Keratinocyte (primary cell): ENCODE data around the gene TTC24. TPM values are rescaled to one million over a fixed set of nuclear protein-coding genes. Genes with fewer than 3 reads are reported as not detected.
A peak's percentile ranks its signal among the peaks of the same experiment; 100 is the strongest.
"Not testable (repeated sequence)": the region's sequence is repeated elsewhere in the genome, so short reads cannot be mapped to it uniquely, and the experiment has no call there.

Experiments
- DNase-seq: peaks from one replicate; pipeline ENCODE4 v3.0.0-alpha.2; 2011; ENCODE audit warnings: low read depth, missing footprints, low spot score
- FAIRE-seq: peaks from 2 replicates; lab custom pipeline; 2011; peaks lifted over from hg19 to GRCh38; lab: Jason Lieb, UNC
- H2AFZ ChIP-seq: 2 replicates; pipeline ENCODE4 v1.6.0; 2012; ENCODE audit warnings: low read length, control low read depth, inconsistent platforms; ENCODE audit not compliant: control insufficient read depth
- H3K27ac ChIP-seq: 2 replicates; pipeline ENCODE4 v1.5.1; 2011; ENCODE audit warnings: low read length; ENCODE audit not compliant: control insufficient read depth, insufficient read depth
- H3K27me3 ChIP-seq: 3 replicates; pipeline ENCODE4 v1.6.0; 2011; ENCODE audit warnings: low read length; ENCODE audit not compliant: control insufficient read depth, insufficient read depth; ENCODE audit errors: extremely low read depth
- H3K36me3 ChIP-seq, 2 experiments: 2 replicates in 1 of 2; 3 replicates in 1 of 2; pipeline ENCODE4 v1.5.1; 2011; ENCODE audit warnings: low read length in 2 of 2, mild to moderate bottlenecking in 1 of 2; ENCODE audit not compliant: control insufficient read depth in 2 of 2, insufficient read depth in 2 of 2; ENCODE audit errors: extremely low read depth in 1 of 2
- H3K4me1 ChIP-seq: 3 replicates; pipeline ENCODE4 v1.5.1; 2011; ENCODE audit warnings: low read length; ENCODE audit not compliant: control insufficient read depth, insufficient read depth; ENCODE audit errors: extremely low read depth
- H3K4me2 ChIP-seq: 3 replicates; pipeline ENCODE4 v1.6.0; 2011; ENCODE audit warnings: low read depth, low read length; ENCODE audit not compliant: control insufficient read depth, insufficient read depth; ENCODE audit errors: extremely low read depth
- H3K4me3 ChIP-seq, 3 experiments: fragments of 200-600 bp in 1 of 3; sonication (generic) in 1 of 3; 2 replicates in 2 of 3; 3 replicates in 1 of 3; pipeline ENCODE4 v1.5.1; 2011 to 2016; ENCODE audit warnings: low read length in 3 of 3, mild to moderate bottlenecking in 3 of 3, control low read depth in 2 of 3, inconsistent platforms in 1 of 3, low read depth in 1 of 3, mixed read lengths in 1 of 3, mixed run types in 1 of 3, moderate library complexity in 1 of 3; ENCODE audit not compliant: control insufficient read depth in 2 of 3, insufficient read depth in 2 of 3; ENCODE audit errors: extremely low read depth in 1 of 3
- H3K79me2 ChIP-seq: 2 replicates; pipeline ENCODE4 v1.6.0; 2012; ENCODE audit warnings: low read length; ENCODE audit not compliant: control insufficient read depth, insufficient read depth
- H3K9ac ChIP-seq: 3 replicates; pipeline ENCODE4 v1.6.0; 2011; ENCODE audit warnings: low read length; ENCODE audit not compliant: control insufficient read depth, insufficient read depth; ENCODE audit errors: extremely low read depth
- H3K9me1 ChIP-seq: 3 replicates; pipeline ENCODE4 v1.6.0; 2011; ENCODE audit warnings: low read length; ENCODE audit not compliant: control insufficient read depth, insufficient read depth; ENCODE audit errors: extremely low read depth
- H3K9me3 ChIP-seq: 2 replicates; pipeline ENCODE4 v1.5.1; 2012; ENCODE audit warnings: low read depth, low read length; ENCODE audit not compliant: control insufficient read depth
- H4K20me1 ChIP-seq: 3 replicates; pipeline ENCODE4 v1.6.0; 2011; ENCODE audit warnings: low read length; ENCODE audit not compliant: control insufficient read depth, insufficient read depth; ENCODE audit errors: extremely low read depth
- CTCF ChIP-seq, 3 experiments: IDR thresholded peaks in 1 of 3; conservative IDR thresholded peaks in 1 of 3; optimal IDR thresholded peaks in 1 of 3; 2 replicates in 2 of 3; 3 replicates in 1 of 3; pipeline versions ENCODE3 to v1.5.1; 2011; ENCODE audit warnings: low read length in 3 of 3, mild to moderate bottlenecking in 3 of 3, moderate library complexity in 2 of 3, control low read depth in 1 of 3, inconsistent platforms in 1 of 3; ENCODE audit not compliant: insufficient read depth in 2 of 3; ENCODE audit errors: extremely low read depth in 1 of 3
- EZH2 ChIP-seq: IDR thresholded peaks from one replicate; pipeline ENCODE4 v1.6.1; 2012; ENCODE audit warnings: inconsistent platforms, mild to moderate bottlenecking, low read length, moderate library complexity
- dilution Hi-C: fragments of 300-500 bp; cut with MboI; formaldehyde crosslinking; loops from one replicate; pipeline ENCODE4 v1.7.0; 2020; ENCODE audit warnings: low sequenced_read_pairs; ENCODE audit not compliant: extremely low pct_ligation_motif_present
- polyA plus RNA-seq, 5 experiments: library from polyadenylated mRNA; depleted of rRNA in 3 of 5; stranded (reverse) in 3 of 5; stranded (forward) in 1 of 5; unstranded in 1 of 5; fragments of >200 nt; gene quantifications; 1 replicate in 1 of 5; 2 replicates in 3 of 5; 3 replicates in 1 of 5; pipeline versions ENCODE4 v1.2.1 to v1.2.3, GENCODE V29; 2011 to 2012; ENCODE audit warnings: missing spikeins in 2 of 5, low read depth in 1 of 5, low replicate concordance in 1 of 5

TTC24 gene
- polyA plus RNA-seq, 1 donor (not counting 4 experiments of a cell fraction or from before 2014, with no cell fraction given) = not detected

GRCh38 chr1:156627313-156627880 lies 47.9 kb downstream of the TTC24 start:
- TF ChIP-seq EZH2 = no peak
- peak; percentile 71 to 84 (median 73) for TF ChIP-seq CTCF (optimal IDR thresholded peaks at IDR 0.05 in 1 of 3, IDR thresholded peaks at IDR 0.05 in 1 of 3, conservative IDR thresholded peaks at IDR 0.05 in 1 of 3; ENCODE audit: extremely low read depth in 1 of 3, insufficient read depth in 2 of 3, low read length in 3 of 3)
- no peaks in the 10 kb centered on the region for H4K20me1 ChIP-seq
- H3K27me3 ChIP-seq = peaks cover 40% of the 10 kb centered on the region
- no peak overlapping the region for H2AFZ ChIP-seq
- no peaks in the 10 kb centered on the region for H3K36me3 ChIP-seq
- H3K27ac ChIP-seq = no peak overlapping the region
- no peak overlapping the region for H3K9ac ChIP-seq
- no peaks in the 10 kb centered on the region for H3K9me1 ChIP-seq
- H3K4me1 ChIP-seq = no peaks in the 10 kb centered on the region
- no peaks in the 10 kb centered on the region for H3K79me2 ChIP-seq
- no peak overlapping the region for H3K4me2 ChIP-seq
- DNase-seq (no peak), FAIRE-seq (no peak)
- no peaks in the 10 kb centered on the region for H3K9me3 ChIP-seq
- no peak overlapping the region for H3K4me3 ChIP-seq
- dilution Hi-C loops = no loop called here

GRCh38 chr1:156629823-156630449 lies 50.4 kb downstream of the TTC24 start:
- Histone ChIP-seq H3K27me3 (peaks cover 22% of the 10 kb centered on the region), H3K4me1 (no peaks in the 10 kb centered on the region), H4K20me1 (no peaks in the 10 kb centered on the region), H3K4me3 (no peak overlapping the region), H2AFZ (no peak overlapping the region), H3K9ac (no peak overlapping the region), H3K4me2 (no peak overlapping the region), H3K27ac (no peak overlapping the region), H3K9me1 (no peaks in the 10 kb centered on the region), H3K9me3 (no peaks in the 10 kb centered on the region), H3K36me3 (no peaks in the 10 kb centered on the region), H3K79me2 (no peaks in the 10 kb centered on the region)
- FAIRE-seq (no peak), DNase-seq (no peak)
- dilution Hi-C loops = no loop called here
- TF ChIP-seq CTCF (optimal IDR thresholded peaks at IDR 0.05 in 1 of 3, IDR thresholded peaks at IDR 0.05 in 1 of 3, conservative IDR thresholded peaks at IDR 0.05 in 1 of 3; ENCODE audit: extremely low read depth in 1 of 3, insufficient read depth in 2 of 3, low read length in 3 of 3) = no peak
- no peak for TF ChIP-seq EZH2

- FAIRE-seq, dilution Hi-C loops, H3K4me1 ChIP-seq: not testable (repeated sequence)
These were observed 51.6 kb downstream of the TTC24 start for GRCh38 chr1:156631152-156631551.

More at GRCh38 chr1:156631152-156631551, 51.6 kb downstream of the TTC24 start:
- H3K4me2 ChIP-seq, H4K20me1 ChIP-seq, H3K27me3 ChIP-seq, H3K9me1 ChIP-seq, H2AFZ ChIP-seq, DNase-seq, H3K79me2 ChIP-seq, H3K4me3 ChIP-seq, H3K27ac ChIP-seq, H3K36me3 ChIP-seq, H3K9ac ChIP-seq, H3K9me3 ChIP-seq: not testable (repeated sequence)
